ENCODE measurements around the gene PIK3AP1. TPM values are rescaled to one million over a fixed set of nuclear protein-coding genes. Genes with fewer than 3 reads are reported as not detected.
"Not testable (repeated sequence)": the region's sequence is repeated elsewhere in the genome, so short reads cannot be mapped to it uniquely, and the experiment has no call there.

PIK3AP1 gene
- total RNA-seq, 2 donors from 2014 or later = 3.8 to 15.6 TPM

GRCh38 chr10:96752375-96752774 lies 32.1 kb upstream of the PIK3AP1 start:
- Histone ChIP-seq H3K36me3 (no peaks in the 10 kb centered on the region), H3K9me3 (no peaks in the 10 kb centered on the region), H3K27ac (no peak overlapping the region), H3K27me3 (replicated peaks; ENCODE audit: insufficient read depth) (no peaks in the 10 kb centered on the region), H3K4me1 (replicated peaks) (no peaks in the 10 kb centered on the region), H3K4me3 (no peak overlapping the region)
- 81% methylated on average over 4 of the region's 4 CpGs for WGBS
- TF ChIP-seq, protein P1, sequence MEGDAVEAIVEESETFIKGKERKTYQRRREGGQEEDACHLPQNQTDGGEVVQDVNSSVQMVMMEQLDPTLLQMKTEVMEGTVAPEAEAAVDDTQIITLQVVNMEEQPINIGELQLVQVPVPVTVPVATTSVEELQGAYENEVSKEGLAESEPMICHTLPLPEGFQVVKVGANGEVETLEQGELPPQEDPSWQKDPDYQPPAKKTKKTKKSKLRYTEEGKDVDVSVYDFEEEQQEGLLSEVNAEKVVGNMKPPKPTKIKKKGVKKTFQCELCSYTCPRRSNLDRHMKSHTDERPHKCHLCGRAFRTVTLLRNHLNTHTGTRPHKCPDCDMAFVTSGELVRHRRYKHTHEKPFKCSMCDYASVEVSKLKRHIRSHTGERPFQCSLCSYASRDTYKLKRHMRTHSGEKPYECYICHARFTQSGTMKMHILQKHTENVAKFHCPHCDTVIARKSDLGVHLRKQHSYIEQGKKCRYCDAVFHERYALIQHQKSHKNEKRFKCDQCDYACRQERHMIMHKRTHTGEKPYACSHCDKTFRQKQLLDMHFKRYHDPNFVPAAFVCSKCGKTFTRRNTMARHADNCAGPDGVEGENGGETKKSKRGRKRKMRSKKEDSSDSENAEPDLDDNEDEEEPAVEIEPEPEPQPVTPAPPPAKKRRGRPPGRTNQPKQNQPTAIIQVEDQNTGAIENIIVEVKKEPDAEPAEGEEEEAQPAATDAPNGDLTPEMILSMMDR (IDR thresholded peaks at IDR 0.05) = no peak
- TF ChIP-seq POLR2AphosphoS5 (IDR thresholded peaks at IDR 0.05) (no peak), POLR2A (IDR thresholded peaks at IDR 0.05) (no peak)
- intact Hi-C loops (cut with DNase I) = no loop called here
- no peak for DNase-seq (ENCODE audit: low spot score)

GRCh38 chr10:96750316-96750715 lies 30.0 kb upstream of the PIK3AP1 start:
- H3K9me3 ChIP-seq; H3K4me3 ChIP-seq; H3K4me1 ChIP-seq (replicated peaks); intact Hi-C loops (cut with DNase I); H3K27me3 ChIP-seq (replicated peaks; ENCODE audit: insufficient read depth); H3K36me3 ChIP-seq; DNase-seq (ENCODE audit: low spot score); H3K27ac ChIP-seq: not testable (repeated sequence)
- 93% methylated on average over 20 of the region's 24 CpGs for WGBS

DNA sequence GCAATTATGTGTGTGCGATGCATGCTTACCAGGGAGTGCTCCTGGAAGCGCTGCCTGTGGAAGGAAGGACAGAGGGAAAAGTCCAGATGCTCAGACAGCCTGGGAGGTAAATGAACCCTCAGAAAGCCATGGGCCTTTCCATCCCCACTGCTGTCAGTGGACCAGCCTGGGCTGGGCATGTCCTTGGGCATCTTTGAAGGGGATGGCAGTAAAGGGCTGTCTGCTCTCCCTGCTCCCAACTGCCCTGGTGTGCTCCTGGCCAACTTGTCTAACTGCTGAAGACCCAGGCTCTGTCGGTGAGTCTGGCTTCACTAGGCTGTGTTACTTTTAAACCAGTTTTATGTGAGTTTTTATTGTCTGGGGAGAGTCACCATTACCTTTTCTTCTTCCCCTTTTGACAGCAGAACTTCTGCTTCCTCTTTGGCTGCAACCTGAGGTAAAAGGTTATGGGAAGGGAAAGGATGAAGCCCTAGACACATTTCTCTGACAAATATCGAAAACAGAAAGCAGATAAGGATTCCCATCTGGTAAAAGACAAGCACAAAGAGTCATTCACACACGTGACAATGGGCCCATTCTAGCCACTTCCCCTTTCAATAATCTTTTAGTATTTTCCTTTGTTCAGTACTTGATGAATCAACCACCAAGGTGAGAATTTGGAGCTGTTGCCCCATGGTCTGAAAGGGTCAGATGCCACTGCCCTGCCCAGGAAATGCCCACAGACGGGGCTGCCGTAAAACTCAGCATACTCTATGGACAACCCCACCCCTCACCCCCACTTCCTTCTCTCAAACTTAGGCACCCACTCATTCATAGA lies 27.6 kb upstream of the PIK3AP1 start:
- Histone ChIP-seq H3K27ac (no peak overlapping the region), H3K4me1 (replicated peaks) (no peaks in the 10 kb centered on the region), H3K4me3 (no peak overlapping the region), H3K36me3 (no peaks in the 10 kb centered on the region), H3K27me3 (replicated peaks; ENCODE audit: insufficient read depth) (no peaks in the 10 kb centered on the region), H3K9me3 (no peaks in the 10 kb centered on the region)
- TF ChIP-seq POLR2AphosphoS5 (IDR thresholded peaks at IDR 0.05) (no peak), POLR2A (IDR thresholded peaks at IDR 0.05) (no peak)
- TF ChIP-seq, protein P1 (IDR thresholded peaks at IDR 0.05) = no peak
- intact Hi-C loops (cut with DNase I) = no loop called here
- 62% methylated on average over 7 of the region's 7 CpGs for WGBS
- no peak for DNase-seq (ENCODE audit: low spot score)

DNA sequence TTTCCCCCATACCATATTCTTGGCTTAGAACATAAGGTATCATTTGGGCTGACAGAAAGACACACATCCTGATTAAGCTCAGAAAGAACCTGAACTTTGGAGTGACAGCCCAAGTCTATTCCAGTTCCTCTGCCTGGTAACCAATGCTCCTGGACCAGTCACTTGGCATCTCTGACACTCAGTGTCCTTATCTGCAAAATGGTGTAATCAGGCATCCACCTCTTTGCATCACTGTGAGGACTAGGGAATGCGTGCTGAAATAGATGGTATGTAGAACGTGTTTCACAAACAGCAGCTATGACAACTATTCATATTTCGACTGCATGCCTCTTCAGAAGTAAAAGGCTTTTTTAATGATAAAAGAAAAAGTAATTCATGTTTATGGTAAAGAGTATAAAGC lies 26.2 kb upstream of the PIK3AP1 start:
- no peak for DNase-seq (ENCODE audit: low spot score)
- Histone ChIP-seq H3K9me3 (no peaks in the 10 kb centered on the region), H3K27ac (no peak overlapping the region), H3K4me1 (replicated peaks) (no peaks in the 10 kb centered on the region), H3K4me3 (no peak overlapping the region), H3K36me3 (no peaks in the 10 kb centered on the region), H3K27me3 (replicated peaks; ENCODE audit: insufficient read depth) (no peaks in the 10 kb centered on the region)
- 79% methylated on average over 3 of the region's 3 CpGs for WGBS
- intact Hi-C loops (cut with DNase I) = no loop called here
- TF ChIP-seq POLR2A (IDR thresholded peaks at IDR 0.05) = no peak
- TF ChIP-seq POLR2AphosphoS5 (IDR thresholded peaks at IDR 0.05) = no peak
- TF ChIP-seq, protein P1 (IDR thresholded peaks at IDR 0.05) = no peak

DNA sequence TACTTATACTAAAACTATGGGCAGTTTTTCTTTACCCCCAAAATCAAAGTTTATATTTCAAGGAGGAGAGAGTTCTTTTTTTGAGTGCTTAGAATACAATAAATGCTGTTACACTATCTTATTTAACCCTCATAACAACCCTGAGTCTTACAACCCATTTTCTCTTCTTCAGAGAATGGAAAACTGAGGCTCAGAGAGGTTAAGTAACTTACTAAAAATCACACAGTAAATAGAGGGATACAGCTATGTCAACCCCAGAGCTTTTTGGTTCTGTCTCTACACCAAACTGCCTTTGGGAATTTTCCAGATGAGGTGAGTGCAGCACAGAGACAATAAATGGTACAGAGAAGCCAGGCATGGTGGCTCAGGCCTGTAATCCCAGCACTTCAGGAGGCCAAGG lies 25.6 kb upstream of the PIK3AP1 start:
- H3K4me3 ChIP-seq = no peak overlapping the region
- H3K4me1 ChIP-seq (replicated peaks) = no peaks in the 10 kb centered on the region
- no peak for DNase-seq (ENCODE audit: low spot score)
- TF ChIP-seq POLR2A (IDR thresholded peaks at IDR 0.05) (no peak), POLR2AphosphoS5 (IDR thresholded peaks at IDR 0.05) (no peak)
- TF ChIP-seq, protein P1 (IDR thresholded peaks at IDR 0.05) = no peak
- no peaks in the 10 kb centered on the region for H3K9me3 ChIP-seq
- H3K27me3 ChIP-seq (replicated peaks; ENCODE audit: insufficient read depth) = no peaks in the 10 kb centered on the region
- no peak overlapping the region for H3K27ac ChIP-seq
- H3K36me3 ChIP-seq = no peaks in the 10 kb centered on the region
- intact Hi-C loops (cut with DNase I) = no loop called here

Data from prostate gland (tissue), 2 donors.